HEK293 (cell line): ENCODE measurements around the gene ITFG2.

Experiments
- CTCF ChIP-seq: fragments of 450-650 bp; formaldehyde crosslinking; IDR thresholded peaks from 2 replicates; pipeline ENCODE4 v1.5.1; 2016; ENCODE audit warnings: missing biosample characterization, missing genetic modification characterization
- TF ChIP-seq, protein P1 (sequence below): fragments of 450-650 bp; formaldehyde crosslinking; conservative IDR thresholded peaks from 2 replicates; pipeline ENCODE4 v1.5.1; 2016; ENCODE audit warnings: low read depth, missing biosample characterization, missing genetic modification characterization

GRCh38 chr12:2768224-2768961, 44.1 kb upstream of the ITFG2 start:
- TF ChIP-seq, protein P1, sequence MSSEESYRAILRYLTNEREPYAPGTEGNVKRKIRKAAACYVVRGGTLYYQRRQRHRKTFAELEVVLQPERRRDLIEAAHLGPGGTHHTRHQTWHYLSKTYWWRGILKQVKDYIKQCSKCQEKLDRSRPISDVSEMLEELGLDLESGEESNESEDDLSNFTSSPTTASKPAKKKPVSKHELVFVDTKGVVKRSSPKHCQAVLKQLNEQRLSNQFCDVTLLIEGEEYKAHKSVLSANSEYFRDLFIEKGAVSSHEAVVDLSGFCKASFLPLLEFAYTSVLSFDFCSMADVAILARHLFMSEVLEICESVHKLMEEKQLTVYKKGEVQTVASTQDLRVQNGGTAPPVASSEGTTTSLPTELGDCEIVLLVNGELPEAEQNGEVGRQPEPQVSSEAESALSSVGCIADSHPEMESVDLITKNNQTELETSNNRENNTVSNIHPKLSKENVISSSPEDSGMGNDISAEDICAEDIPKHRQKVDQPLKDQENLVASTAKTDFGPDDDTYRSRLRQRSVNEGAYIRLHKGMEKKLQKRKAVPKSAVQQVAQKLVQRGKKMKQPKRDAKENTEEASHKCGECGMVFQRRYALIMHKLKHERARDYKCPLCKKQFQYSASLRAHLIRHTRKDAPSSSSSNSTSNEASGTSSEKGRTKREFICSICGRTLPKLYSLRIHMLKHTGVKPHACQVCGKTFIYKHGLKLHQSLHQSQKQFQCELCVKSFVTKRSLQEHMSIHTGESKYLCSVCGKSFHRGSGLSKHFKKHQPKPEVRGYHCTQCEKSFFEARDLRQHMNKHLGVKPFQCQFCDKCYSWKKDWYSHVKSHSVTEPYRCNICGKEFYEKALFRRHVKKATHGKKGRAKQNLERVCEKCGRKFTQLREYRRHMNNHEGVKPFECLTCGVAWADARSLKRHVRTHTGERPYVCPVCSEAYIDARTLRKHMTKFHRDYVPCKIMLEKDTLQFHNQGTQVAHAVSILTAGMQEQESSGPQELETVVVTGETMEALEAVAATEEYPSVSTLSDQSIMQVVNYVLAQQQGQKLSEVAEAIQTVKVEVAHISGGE = no peak
- no peak for TF ChIP-seq CTCF (tag by site-specific recombination)
